GOT3 (cell line): ENCODE data around the gene MITD1.
"Not testable (repeated sequence)": the region's sequence is repeated elsewhere in the genome, so short reads cannot be mapped to it uniquely, and the experiment has no call there.

Experiments
- DNase-seq: peaks from one replicate; lab custom pipeline; 2025; ENCODE audit warnings: mixed read lengths; lab: John Stamatoyannopoulos, UW

MITD1 gene

GRCh38 chr2:99180755-99181623 is at the start of gene MITD1, which contains the start of gene MRPL30:
MITD1 (minus strand) TSS chr2:99181058; CDS start chr2:99180981, 77 bp downstream.
MRPL30 (plus strand) TSS chr2:99181184; CDS start chr2:99186204, 5,020 bp downstream.
- DNase-seq: peak; percentile 86

- no peak for DNase-seq
Observed at GRCh38 chr2:99217929-99218501, 37.2 kb upstream of the MITD1 start.

GRCh38 chr2:99216096-99216495 is 35.2 kb upstream of the MITD1 start:
- DNase-seq: no peak

GRCh38 chr2:99205491-99205890 is 24.6 kb upstream of the MITD1 start:
- no peak for DNase-seq

- DNase-seq: no peak
Observed at GRCh38 chr2:99201959-99202678, 21.3 kb upstream of the MITD1 start.

GRCh38 chr2:99200076-99200800 is 19.4 kb upstream of the MITD1 start:
- no peak for DNase-seq

GRCh38 chr2:99198103-99198841 is 17.4 kb upstream of the MITD1 start:
- DNase-seq: no peak

GRCh38 chr2:99192364-99192763 is 11.5 kb upstream of the MITD1 start:
- DNase-seq: not testable (repeated sequence)

GRCh38 chr2:99190548-99190947 is 9.7 kb upstream of the MITD1 start:
- DNase-seq: no peak

- DNase-seq: no peak
Observed at GRCh38 chr2:99188357-99188756, 7.5 kb upstream of the MITD1 start.

- no peak for DNase-seq
Observed at GRCh38 chr2:99187011-99187410, 6.2 kb upstream of the MITD1 start.

GRCh38 chr2:99184811-99185210 is 4.0 kb upstream of the MITD1 start:
- DNase-seq: no peak

- DNase-seq: no peak
Observed at GRCh38 chr2:99183025-99183424, 2.2 kb upstream of the MITD1 start.

GRCh38 chr2:99181624-99182000 is 754 bp upstream of the MITD1 start:
- DNase-seq: no peak

- DNase-seq: no peak
Observed at GRCh38 chr2:99171377-99172140, 9.3 kb downstream of the MITD1 start.

- DNase-seq: no peak
Observed at GRCh38 chr2:99169534-99169933, 11.3 kb downstream of the MITD1 start.

GRCh38 chr2:99166218-99166617 is 14.6 kb downstream of the MITD1 start:
- DNase-seq: no peak

- DNase-seq: no peak
Observed at GRCh38 chr2:99159594-99159993, 21.3 kb downstream of the MITD1 start.

GRCh38 chr2:99158599-99158998 is 22.3 kb downstream of the MITD1 start:
- no peak for DNase-seq

GRCh38 chr2:99156891-99157290 is 24.0 kb downstream of the MITD1 start:
- no peak for DNase-seq
